CD1c-positive myeloid dendritic cell (primary cell): ENCODE data around the gene SNX9.
"Not testable (repeated sequence)": the region's sequence is repeated elsewhere in the genome, so short reads cannot be mapped to it uniquely, and the experiment has no call there.

Experiments
- DNase-seq: peaks from one replicate; pipeline ENCODE4 v3.0.0-alpha.2; 2016; ENCODE audit errors: extremely low spot score

The SNX9 gene

GRCh38 chr6:157921685-157922367 lies 98.8 kb downstream of the SNX9 start:
- DNase-seq: no peak

- DNase-seq: no peak
These were observed 102.7 kb downstream of the SNX9 start for GRCh38 chr6:157925771-157926170.

- DNase-seq: no peak
These were observed 104.0 kb downstream of the SNX9 start for GRCh38 chr6:157927011-157927410.

GRCh38 chr6:157928428-157928827 lies 105.4 kb downstream of the SNX9 start:
- DNase-seq: peak; percentile 61

GRCh38 chr6:157929076-157929475 lies 106.0 kb downstream of the SNX9 start:
- no peak for DNase-seq

GRCh38 chr6:157929765-157930319 lies 106.8 kb downstream of the SNX9 start:
- no peak for DNase-seq

GRCh38 chr6:157935786-157936185 lies 112.7 kb downstream of the SNX9 start:
- no peak for DNase-seq

GRCh38 chr6:157937318-157937717 lies 114.3 kb downstream of the SNX9 start:
- DNase-seq: no peak

- DNase-seq: no peak
These were observed 114.9 kb downstream of the SNX9 start for GRCh38 chr6:157937916-157938315.

- not testable (repeated sequence) for DNase-seq
These were observed 117.5 kb downstream of the SNX9 start for GRCh38 chr6:157940375-157941036.

GRCh38 chr6:157941101-157941863 lies 118.2 kb downstream of the SNX9 start:
- no peak for DNase-seq

- no peak for DNase-seq
These were observed 119.3 kb downstream of the SNX9 start for GRCh38 chr6:157942351-157942750.

GRCh38 chr6:157943249-157943963 lies 120.4 kb downstream of the SNX9 start:
- DNase-seq: no peak

GRCh38 chr6:157943964-157944283 lies 120.9 kb downstream of the SNX9 start:
- DNase-seq: no peak

- DNase-seq: no peak
These were observed 122.2 kb downstream of the SNX9 start for GRCh38 chr6:157944983-157945931.

- DNase-seq: no peak
These were observed 123.1 kb downstream of the SNX9 start for GRCh38 chr6:157946053-157946617.

GRCh38 chr6:157946865-157947532 lies 124.0 kb downstream of the SNX9 start:
- no peak for DNase-seq

GRCh38 chr6:157950899-157951298 lies 127.9 kb downstream of the SNX9 start:
- DNase-seq: not testable (repeated sequence)

- no peak for DNase-seq
These were observed 128.8 kb downstream of the SNX9 start for GRCh38 chr6:157951828-157952227.

- DNase-seq: no peak
These were observed 129.9 kb downstream of the SNX9 start for GRCh38 chr6:157952861-157953351.
